Right lobe of liver (tissue), 6 donors: ENCODE data around the gene NR1D1. TPM values are rescaled to one million over a fixed set of nuclear protein-coding genes. Genes with fewer than 3 reads are reported as not detected.

Experiments
- ATAC-seq, 4 donors: fragments of 200-7000 bp; cut with Tn5 transposase; one replicate each; pipeline ENCODE4 v1.9.1; 2020; ENCODE audit warnings: mild to moderate bottlenecking in 4 of 4, moderate library complexity in 4 of 4
- DNase-seq, 3 donors: peaks; one replicate each; pipeline ENCODE4 v3.0.0-alpha.2; 2020
- H3K27ac ChIP-seq, 3 donors: fragments of 200-600 bp; one replicate each; pipeline ENCODE4 v1.8.0; 2022
- H3K27me3 ChIP-seq, 2 donors: fragments of 200-600 bp; one replicate each; pipeline ENCODE4 v1.8.0; 2022
- H3K36me3 ChIP-seq, 4 donors: fragments of 200-600 bp; sonication (generic) in 1 of 4; one replicate each; pipeline versions ENCODE4 v1.5.1 to v1.8.0; 2017 to 2022; ENCODE audit warnings: control low read depth in 1 of 4
- H3K4me1 ChIP-seq, 4 donors: fragments of 200-600 bp; sonication (generic) in 1 of 4; one replicate each; pipeline versions ENCODE4 v1.5.1 to v1.8.0; 2017 to 2022; ENCODE audit warnings: control low read depth in 1 of 4
- H3K4me3 ChIP-seq, 3 donors: fragments of 200-600 bp; one replicate each; pipeline ENCODE4 v1.8.0; 2022
- H3K9me3 ChIP-seq, 4 donors: fragments of 200-600 bp; sonication (generic) in 1 of 4; one replicate each; pipeline versions ENCODE4 v1.5.1 to v1.8.0; 2017 to 2022; ENCODE audit warnings: control low read depth in 1 of 4
- CTCF ChIP-seq, 4 donors: fragments of 200-600 bp in 3 of 4; fragments of 450-650 bp in 1 of 4; IDR thresholded peaks; one replicate each; pipeline versions ENCODE4 v1.5.1 to v1.8.0; 2016 to 2022; ENCODE audit warnings: antibody characterized with exemption in 4 of 4, mild to moderate bottlenecking in 2 of 4
- POLR2A ChIP-seq: fragments of 450-650 bp; IDR thresholded peaks from one replicate; pipeline ENCODE4 v1.6.1; 2017; ENCODE audit warnings: antibody characterized with exemption, mild to moderate bottlenecking
- WGBS: methylation state at CpG from one replicate; pipeline ENCODE4 v1.1.6; 2018; ENCODE audit warnings: low coverage, low lambda C conversion rate; ENCODE audit not compliant: insufficient coverage; ENCODE audit errors: missing lambda C conversion rate; 5-methylcytosine and 5-hydroxymethylcytosine counted together
- intact Hi-C, 2 donors: fragments of 100-400 bp; cut with DNase I; formaldehyde crosslinking; loops; one replicate each; pipeline versions ENCODE4 v1.11.2 to v1.14.1; 2022
- total RNA-seq, 6 experiments: library from RNA; depleted of rRNA in 2 of 6; stranded (reverse); fragments of >200 nt in 2 of 6; fragmentation: NEBNext Ultra II Directional in 3 of 6; extraction: Animal tissue kit (Norgen Biotek cat#: 25700) in 3 of 6; gene quantifications; one replicate each; pipeline versions ENCODE4 v1.1.0 to v1.2.4, GENCODE V29; 2016 to 2023
- donor health status: DM: no; HTN: yes; CAD: no.
- donor health status: DM: no; HTN: no; CAD: no.
- donor health status: DM: no; HTN: no; CAD: no.
- donor health status: DM: no; HTN: yes; CAD: no.
- donor health status: DM: no; HTN: yes; CAD: no.

The NR1D1 gene
- total RNA-seq, 6 experiments from 2014 or later, result 6.9 to 29.8 (median 16.0) TPM

- TF ChIP-seq POLR2A (no peak), CTCF (IDR thresholded peaks at IDR 0.05) (no peak)
- no peak for DNase-seq
- Histone ChIP-seq H3K9me3 (no peaks in the 10 kb centered on the region), H3K4me1 (peaks cover 2 to 38% (median 22%) of the 10 kb centered on the region in 4 donors), H3K27me3 (no peaks in the 10 kb centered on the region), H3K4me3 (no peak overlapping the region), H3K36me3 (no peaks in the 10 kb centered on the region), H3K27ac (no peak overlapping the region)
- intact Hi-C loops, result loop anchor here in 1 of 2 donors (10.0 kb wide), 1 partner anchor 60 kb away; the partner anchor contains the start of gene CSF3
- no peak for ATAC-seq
- WGBS, result 70% methylated on average over 4 of the region's 6 CpGs
These were observed 25.6 kb downstream of the NR1D1 start for GRCh38 chr17:40074871-40075200.

- intact Hi-C loops, result loop anchor here in 1 of 2 donors (10.0 kb wide), 1 partner anchor 59 kb away; the partner anchor contains the start of gene CSF3
- no peaks in the 10 kb centered on the region for H3K36me3 ChIP-seq
- H3K4me3 ChIP-seq, result no peak overlapping the region
- no peak for DNase-seq
- 86% methylated on average over 6 of the region's 8 CpGs for WGBS
- H3K27ac ChIP-seq, result no peak overlapping the region
- TF ChIP-seq CTCF (IDR thresholded peaks at IDR 0.05) (no peak), POLR2A (no peak)
- no peaks in the 10 kb centered on the region for H3K9me3 ChIP-seq
- H3K4me1 ChIP-seq, result peaks cover 2 to 44% (median 23%) of the 10 kb centered on the region in 4 donors
- no peak for ATAC-seq
- no peaks in the 10 kb centered on the region for H3K27me3 ChIP-seq
These were observed 26.2 kb downstream of the NR1D1 start for GRCh38 chr17:40074175-40074512.

- WGBS, result 87% methylated on average over 7 of the region's 7 CpGs
- Histone ChIP-seq H3K36me3 (no peaks in the 10 kb centered on the region), H3K4me3 (no peak overlapping the region)
These were observed 26.8 kb downstream of the NR1D1 start for GRCh38 chr17:40073454-40074174.

GRCh38 chr17:40072735-40073346, 27.5 kb downstream of the NR1D1 start:
- peaks cover 2 to 51% (median 26%) of the 10 kb centered on the region in 4 donors for H3K4me1 ChIP-seq
- peak overlapping the region in 2 of 3 donors; percentile 14 to 40 for H3K27ac ChIP-seq
- H3K4me3 ChIP-seq, result no peak overlapping the region
- intact Hi-C loops, result loop anchor here in 1 of 2 donors (10.0 kb wide), 1 partner anchor 58 kb away; the partner anchor contains the start of gene CSF3
- DNase-seq, result no peak
- WGBS, result 20% methylated on average over 2 of the region's 8 CpGs
- ATAC-seq, result no peak
- no peaks in the 10 kb centered on the region for H3K27me3 ChIP-seq
- no peaks in the 10 kb centered on the region for H3K36me3 ChIP-seq
- no peaks in the 10 kb centered on the region for H3K9me3 ChIP-seq
- TF ChIP-seq POLR2A (no peak), CTCF (IDR thresholded peaks at IDR 0.05) (no peak)

More at GRCh38 chr17:40073454-40074174, 26.8 kb downstream of the NR1D1 start:
- peak overlapping the region in 1 of 3 donors; percentile 14 for H3K27ac ChIP-seq
- TF ChIP-seq CTCF (IDR thresholded peaks at IDR 0.05) (no peak), POLR2A (no peak)
- H3K4me1 ChIP-seq, result peaks cover 2 to 46% (median 24%) of the 10 kb centered on the region in 4 donors
- DNase-seq (no peak), ATAC-seq (no peak)
- no peaks in the 10 kb centered on the region for H3K27me3 ChIP-seq
- H3K9me3 ChIP-seq, result no peaks in the 10 kb centered on the region
- intact Hi-C loops, result loop anchor here in 1 of 2 donors (10.0 kb wide), 1 partner anchor 59 kb away; the partner anchor contains the start of gene CSF3
